Measurements from ENCODE around the gene TNNI3.

Gene TNNI3

DNA sequence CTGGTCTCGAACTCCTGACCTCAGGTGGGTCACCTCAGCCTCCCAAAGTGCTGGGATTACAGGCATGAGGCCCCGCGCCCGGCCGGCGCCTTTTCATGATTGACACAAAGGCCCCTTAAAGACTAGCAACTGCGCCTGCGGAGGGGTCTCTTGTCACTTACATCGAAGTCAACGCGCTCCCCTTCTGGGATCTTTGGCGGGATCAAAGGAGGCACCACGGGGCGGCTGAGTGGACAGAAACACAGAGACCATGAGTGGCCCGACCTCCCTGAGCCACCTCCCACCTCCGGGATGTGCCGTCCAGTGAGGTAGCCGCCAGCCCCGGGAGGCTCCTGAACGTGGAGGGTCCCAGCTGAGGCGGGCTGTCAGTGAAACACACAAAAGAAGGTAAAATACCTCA lies 15.8 kb downstream of the TNNI3 start:
- Histone ChIP-seq H3K9ac (ENCODE audit: low read length) (no peak overlapping the region), H3K9me3 (ENCODE audit: insufficient read depth, low read length) (no peaks in the 10 kb centered on the region), H3K27me3 (ENCODE audit: low read length) (no peaks in the 10 kb centered on the region), H3K4me2 (ENCODE audit: low read depth, low read length, poor library complexity, severe bottlenecking) (no peak overlapping the region), H2AFZ (ENCODE audit: low read depth, low read length, severe bottlenecking) (no peak overlapping the region), H3K79me2 (ENCODE audit: insufficient read depth, low read length) (no peaks in the 10 kb centered on the region), H3K4me3 (ENCODE audit: insufficient read depth, low read length, poor library complexity, severe bottlenecking) (no peak overlapping the region), H4K20me1 (ENCODE audit: low read depth, low read length) (no peaks in the 10 kb centered on the region), H3K27ac (ENCODE audit: low read depth, low read length) (no peak overlapping the region), H3F3A (ENCODE audit: insufficient read depth) (no peaks in the 10 kb centered on the region), H3K36me3 (ENCODE audit: low read length) (no peaks in the 10 kb centered on the region), H3K9me2 (replicated peaks; ENCODE audit: insufficient read depth, low read length) (no peaks in the 10 kb centered on the region)
- no peak for TF ChIP-seq EZH2phosphoT487 (conservative IDR thresholded peaks at IDR 0.05; ENCODE audit: low read length)
- TF ChIP-seq, protein P1, sequence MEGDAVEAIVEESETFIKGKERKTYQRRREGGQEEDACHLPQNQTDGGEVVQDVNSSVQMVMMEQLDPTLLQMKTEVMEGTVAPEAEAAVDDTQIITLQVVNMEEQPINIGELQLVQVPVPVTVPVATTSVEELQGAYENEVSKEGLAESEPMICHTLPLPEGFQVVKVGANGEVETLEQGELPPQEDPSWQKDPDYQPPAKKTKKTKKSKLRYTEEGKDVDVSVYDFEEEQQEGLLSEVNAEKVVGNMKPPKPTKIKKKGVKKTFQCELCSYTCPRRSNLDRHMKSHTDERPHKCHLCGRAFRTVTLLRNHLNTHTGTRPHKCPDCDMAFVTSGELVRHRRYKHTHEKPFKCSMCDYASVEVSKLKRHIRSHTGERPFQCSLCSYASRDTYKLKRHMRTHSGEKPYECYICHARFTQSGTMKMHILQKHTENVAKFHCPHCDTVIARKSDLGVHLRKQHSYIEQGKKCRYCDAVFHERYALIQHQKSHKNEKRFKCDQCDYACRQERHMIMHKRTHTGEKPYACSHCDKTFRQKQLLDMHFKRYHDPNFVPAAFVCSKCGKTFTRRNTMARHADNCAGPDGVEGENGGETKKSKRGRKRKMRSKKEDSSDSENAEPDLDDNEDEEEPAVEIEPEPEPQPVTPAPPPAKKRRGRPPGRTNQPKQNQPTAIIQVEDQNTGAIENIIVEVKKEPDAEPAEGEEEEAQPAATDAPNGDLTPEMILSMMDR (IDR thresholded peaks at IDR 0.05; ENCODE audit: insufficient read depth, low read length, poor library complexity, severe bottlenecking): no peak

- no peaks in the 10 kb centered on the region for H3K27me3 ChIP-seq (ENCODE audit: low read length)
- H3K4me3 ChIP-seq (ENCODE audit: insufficient read depth, low read length, poor library complexity, severe bottlenecking): no peak overlapping the region
- no peak overlapping the region for H3K4me2 ChIP-seq (ENCODE audit: low read depth, low read length, poor library complexity, severe bottlenecking)
- no peaks in the 10 kb centered on the region for H3K9me2 ChIP-seq (replicated peaks; ENCODE audit: insufficient read depth, low read length)
- H4K20me1 ChIP-seq (ENCODE audit: low read depth, low read length): no peaks in the 10 kb centered on the region
- H3K79me2 ChIP-seq (ENCODE audit: insufficient read depth, low read length): no peaks in the 10 kb centered on the region
- H3K27ac ChIP-seq (ENCODE audit: low read depth, low read length): no peak overlapping the region
- H3K9me3 ChIP-seq (ENCODE audit: insufficient read depth, low read length): no peaks in the 10 kb centered on the region
- TF ChIP-seq, protein P1 (IDR thresholded peaks at IDR 0.05; ENCODE audit: insufficient read depth, low read length, poor library complexity, severe bottlenecking): no peak
- TF ChIP-seq EZH2phosphoT487 (conservative IDR thresholded peaks at IDR 0.05; ENCODE audit: low read length): no peak
- H2AFZ ChIP-seq (ENCODE audit: low read depth, low read length, severe bottlenecking): no peak overlapping the region
- no peaks in the 10 kb centered on the region for H3K36me3 ChIP-seq (ENCODE audit: low read length)
- H3F3A ChIP-seq (ENCODE audit: insufficient read depth): no peaks in the 10 kb centered on the region
- H3K9ac ChIP-seq (ENCODE audit: low read length): no peak overlapping the region
These were observed 19.6 kb downstream of the TNNI3 start for GRCh38 chr19:55137915-55138314.

GRCh38 chr19:55136399-55137102 lies 21.0 kb downstream of the TNNI3 start:
- Histone ChIP-seq H4K20me1 (ENCODE audit: low read depth, low read length) (no peaks in the 10 kb centered on the region), H3K9ac (ENCODE audit: low read length) (no peak overlapping the region), H3K4me2 (ENCODE audit: low read depth, low read length, poor library complexity, severe bottlenecking) (no peak overlapping the region), H3K27ac (ENCODE audit: low read depth, low read length) (no peak overlapping the region), H2AFZ (ENCODE audit: low read depth, low read length, severe bottlenecking) (no peak overlapping the region), H3K9me2 (replicated peaks; ENCODE audit: insufficient read depth, low read length) (no peaks in the 10 kb centered on the region), H3K9me3 (ENCODE audit: insufficient read depth, low read length) (no peaks in the 10 kb centered on the region), H3K27me3 (ENCODE audit: low read length) (no peaks in the 10 kb centered on the region), H3K36me3 (ENCODE audit: low read length) (no peaks in the 10 kb centered on the region), H3K79me2 (ENCODE audit: insufficient read depth, low read length) (no peaks in the 10 kb centered on the region), H3F3A (ENCODE audit: insufficient read depth) (no peaks in the 10 kb centered on the region), H3K4me3 (ENCODE audit: insufficient read depth, low read length, poor library complexity, severe bottlenecking) (no peak overlapping the region)
- TF ChIP-seq, protein P1 (IDR thresholded peaks at IDR 0.05; ENCODE audit: insufficient read depth, low read length, poor library complexity, severe bottlenecking): no peak
- TF ChIP-seq EZH2phosphoT487 (conservative IDR thresholded peaks at IDR 0.05; ENCODE audit: low read length): no peak
